ENCODE data around the gene DGKB.

DNA sequence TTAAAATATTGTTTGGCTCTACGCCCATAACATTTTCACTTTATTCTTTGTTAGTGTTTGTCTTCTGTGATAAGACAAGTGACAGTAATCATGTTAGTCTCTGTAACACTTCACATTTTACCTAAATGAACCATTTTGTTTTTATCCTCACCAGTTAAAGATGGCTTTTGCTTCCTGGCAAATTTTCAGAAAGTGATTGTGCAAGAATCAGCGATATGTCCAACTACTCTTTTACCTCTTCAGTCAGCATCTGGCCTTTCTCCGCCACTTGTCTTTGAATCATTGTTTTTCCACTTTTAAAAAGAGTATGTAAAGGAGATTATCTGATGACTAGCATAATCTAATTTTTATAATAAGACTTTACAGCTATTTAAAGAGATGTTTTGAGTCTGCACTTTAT is 3.5 kb downstream of the DGKB start:
- no peak for TF ChIP-seq EP300 (IDR thresholded peaks at IDR 0.05; ENCODE audit: borderline replicate concordance)
- TF ChIP-seq TAF1 (IDR thresholded peaks at IDR 0.05; ENCODE audit: low read depth), result no peak
- TF ChIP-seq, protein P1, sequence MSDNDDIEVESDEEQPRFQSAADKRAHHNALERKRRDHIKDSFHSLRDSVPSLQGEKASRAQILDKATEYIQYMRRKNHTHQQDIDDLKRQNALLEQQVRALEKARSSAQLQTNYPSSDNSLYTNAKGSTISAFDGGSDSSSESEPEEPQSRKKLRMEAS (IDR thresholded peaks at IDR 0.05), result no peak
- TF ChIP-seq, protein P2, sequence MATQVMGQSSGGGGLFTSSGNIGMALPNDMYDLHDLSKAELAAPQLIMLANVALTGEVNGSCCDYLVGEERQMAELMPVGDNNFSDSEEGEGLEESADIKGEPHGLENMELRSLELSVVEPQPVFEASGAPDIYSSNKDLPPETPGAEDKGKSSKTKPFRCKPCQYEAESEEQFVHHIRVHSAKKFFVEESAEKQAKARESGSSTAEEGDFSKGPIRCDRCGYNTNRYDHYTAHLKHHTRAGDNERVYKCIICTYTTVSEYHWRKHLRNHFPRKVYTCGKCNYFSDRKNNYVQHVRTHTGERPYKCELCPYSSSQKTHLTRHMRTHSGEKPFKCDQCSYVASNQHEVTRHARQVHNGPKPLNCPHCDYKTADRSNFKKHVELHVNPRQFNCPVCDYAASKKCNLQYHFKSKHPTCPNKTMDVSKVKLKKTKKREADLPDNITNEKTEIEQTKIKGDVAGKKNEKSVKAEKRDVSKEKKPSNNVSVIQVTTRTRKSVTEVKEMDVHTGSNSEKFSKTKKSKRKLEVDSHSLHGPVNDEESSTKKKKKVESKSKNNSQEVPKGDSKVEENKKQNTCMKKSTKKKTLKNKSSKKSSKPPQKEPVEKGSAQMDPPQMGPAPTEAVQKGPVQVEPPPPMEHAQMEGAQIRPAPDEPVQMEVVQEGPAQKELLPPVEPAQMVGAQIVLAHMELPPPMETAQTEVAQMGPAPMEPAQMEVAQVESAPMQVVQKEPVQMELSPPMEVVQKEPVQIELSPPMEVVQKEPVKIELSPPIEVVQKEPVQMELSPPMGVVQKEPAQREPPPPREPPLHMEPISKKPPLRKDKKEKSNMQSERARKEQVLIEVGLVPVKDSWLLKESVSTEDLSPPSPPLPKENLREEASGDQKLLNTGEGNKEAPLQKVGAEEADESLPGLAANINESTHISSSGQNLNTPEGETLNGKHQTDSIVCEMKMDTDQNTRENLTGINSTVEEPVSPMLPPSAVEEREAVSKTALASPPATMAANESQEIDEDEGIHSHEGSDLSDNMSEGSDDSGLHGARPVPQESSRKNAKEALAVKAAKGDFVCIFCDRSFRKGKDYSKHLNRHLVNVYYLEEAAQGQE (IDR thresholded peaks at IDR 0.05; ENCODE audit: low read depth), result no peak
- TF ChIP-seq NFIC (IDR thresholded peaks at IDR 0.05), result no peak

Measured in Ishikawa (cell line).